Measurements from ENCODE around the gene TNFRSF13B. TPM values are rescaled to one million over a fixed set of nuclear protein-coding genes. Genes with fewer than 3 reads are reported as not detected.
"Not testable (repeated sequence)": the region's sequence is repeated elsewhere in the genome, so short reads cannot be mapped to it uniquely, and the experiment has no call there.

The TNFRSF13B gene
- total and polyA plus RNA-seq, 2 donors (not counting 1 experiment from before 2014, with no cell fraction given), result not detected

- no peak overlapping the region for H3K9ac ChIP-seq (ENCODE audit: insufficient read depth, low read length)
- H3K27ac ChIP-seq (ENCODE audit: insufficient read depth, low read length), result no peak overlapping the region
- H3K79me2 ChIP-seq (ENCODE audit: control insufficient read depth, insufficient read depth, low read length), result no peaks in the 10 kb centered on the region
- no peaks in the 10 kb centered on the region for H4K20me1 ChIP-seq (ENCODE audit: control insufficient read depth, extremely low read depth, insufficient read depth, low read length)
- H3K27me3 ChIP-seq (ENCODE audit: control insufficient read depth, insufficient read depth, low read length), result peaks cover 2% of the 10 kb centered on the region
- no peaks in the 10 kb centered on the region for H3K9me3 ChIP-seq (ENCODE audit: control insufficient read depth, insufficient read depth, low read depth, low read length)
- TF ChIP-seq EZH2 (IDR thresholded peaks at IDR 0.05; ENCODE audit: low read length, missing control alignments) (no peak), CTCF (conservative IDR thresholded peaks at IDR 0.05 in 1 of 2, IDR thresholded peaks at IDR 0.05 in 1 of 2; ENCODE audit: low read depth in 1 of 2, low read length in 2 of 2) (peak in 1 of 2 donors; percentile 1)
- no peaks in the 10 kb centered on the region for H3K36me3 ChIP-seq (ENCODE audit: control insufficient read depth, insufficient read depth, low read length)
- no peak for DNase-seq (ENCODE audit: low read depth in 2 of 2)
- H3K4me3 ChIP-seq (replicated peaks in 1 of 4; ENCODE audit: control extremely low read depth in 1 of 4, insufficient read depth in 1 of 4, low read depth in 3 of 4, low read length in 4 of 4), result no peak overlapping the region
- H2AFZ ChIP-seq (ENCODE audit: low read length), result no peak overlapping the region
- no peak overlapping the region for H3K4me2 ChIP-seq (ENCODE audit: extremely low read depth, insufficient read depth, low read length)
- H3K4me1 ChIP-seq (ENCODE audit: control insufficient read depth, extremely low read depth, insufficient read depth, low read length), result no peaks in the 10 kb centered on the region
Observed at GRCh38 chr17:17001076-17001777, 29.3 kb upstream of the TNFRSF13B start.

- H2AFZ ChIP-seq (ENCODE audit: low read length), result no peak overlapping the region
- no peaks in the 10 kb centered on the region for H3K4me1 ChIP-seq (ENCODE audit: control insufficient read depth, extremely low read depth, insufficient read depth, low read length)
- no peak overlapping the region for H3K4me3 ChIP-seq (replicated peaks in 1 of 4; ENCODE audit: control extremely low read depth in 1 of 4, insufficient read depth in 1 of 4, low read depth in 3 of 4, low read length in 4 of 4)
- no peak overlapping the region for H3K27ac ChIP-seq (ENCODE audit: insufficient read depth, low read length)
- H4K20me1 ChIP-seq (ENCODE audit: control insufficient read depth, extremely low read depth, insufficient read depth, low read length), result no peaks in the 10 kb centered on the region
- H3K4me2 ChIP-seq (ENCODE audit: extremely low read depth, insufficient read depth, low read length), result no peak overlapping the region
- H3K9ac ChIP-seq (ENCODE audit: insufficient read depth, low read length), result no peak overlapping the region
- DNase-seq (ENCODE audit: low read depth in 2 of 2), result no peak
- no peaks in the 10 kb centered on the region for H3K79me2 ChIP-seq (ENCODE audit: control insufficient read depth, insufficient read depth, low read length)
- H3K36me3 ChIP-seq (ENCODE audit: control insufficient read depth, insufficient read depth, low read length), result no peaks in the 10 kb centered on the region
- H3K9me3 ChIP-seq (ENCODE audit: control insufficient read depth, insufficient read depth, low read depth, low read length), result no peaks in the 10 kb centered on the region
- TF ChIP-seq EZH2 (IDR thresholded peaks at IDR 0.05; ENCODE audit: low read length, missing control alignments) (no peak), CTCF (conservative IDR thresholded peaks at IDR 0.05 in 1 of 2, IDR thresholded peaks at IDR 0.05 in 1 of 2; ENCODE audit: low read depth in 1 of 2, low read length in 2 of 2) (no peak)
- peaks cover 2% of the 10 kb centered on the region for H3K27me3 ChIP-seq (ENCODE audit: control insufficient read depth, insufficient read depth, low read length)
Observed at GRCh38 chr17:16999931-17000625, 28.2 kb upstream of the TNFRSF13B start.

GRCh38 chr17:16997514-16998429 is 25.9 kb upstream of the TNFRSF13B start:
- H2AFZ ChIP-seq (ENCODE audit: low read length), result no peak overlapping the region
- H3K9ac ChIP-seq (ENCODE audit: insufficient read depth, low read length), result no peak overlapping the region
- H3K36me3 ChIP-seq (ENCODE audit: control insufficient read depth, insufficient read depth, low read length), result no peaks in the 10 kb centered on the region
- peak in 1 of 2 donors; percentile 23 for DNase-seq (ENCODE audit: low read depth in 2 of 2)
- no peaks in the 10 kb centered on the region for H4K20me1 ChIP-seq (ENCODE audit: control insufficient read depth, extremely low read depth, insufficient read depth, low read length)
- no peaks in the 10 kb centered on the region for H3K9me3 ChIP-seq (ENCODE audit: control insufficient read depth, insufficient read depth, low read depth, low read length)
- no peak overlapping the region for H3K27ac ChIP-seq (ENCODE audit: insufficient read depth, low read length)
- no peaks in the 10 kb centered on the region for H3K79me2 ChIP-seq (ENCODE audit: control insufficient read depth, insufficient read depth, low read length)
- H3K4me3 ChIP-seq (replicated peaks in 1 of 4; ENCODE audit: control extremely low read depth in 1 of 4, insufficient read depth in 1 of 4, low read depth in 3 of 4, low read length in 4 of 4), result no peak overlapping the region
- no peak for TF ChIP-seq EZH2 (IDR thresholded peaks at IDR 0.05; ENCODE audit: low read length, missing control alignments)
- peak in 1 of 2 donors; percentile 61 for TF ChIP-seq CTCF (conservative IDR thresholded peaks at IDR 0.05 in 1 of 2, IDR thresholded peaks at IDR 0.05 in 1 of 2; ENCODE audit: low read depth in 1 of 2, low read length in 2 of 2)
- H3K4me1 ChIP-seq (ENCODE audit: control insufficient read depth, extremely low read depth, insufficient read depth, low read length), result no peaks in the 10 kb centered on the region
- H3K27me3 ChIP-seq (ENCODE audit: control insufficient read depth, insufficient read depth, low read length), result peaks cover 2% of the 10 kb centered on the region
- H3K4me2 ChIP-seq (ENCODE audit: extremely low read depth, insufficient read depth, low read length), result no peak overlapping the region

GRCh38 chr17:16996726-16997125 is 24.8 kb upstream of the TNFRSF13B start:
- DNase-seq (ENCODE audit: low read depth in 2 of 2); H3K4me1 ChIP-seq (ENCODE audit: control insufficient read depth, extremely low read depth, insufficient read depth, low read length); H3K4me2 ChIP-seq (ENCODE audit: extremely low read depth, insufficient read depth, low read length); H3K79me2 ChIP-seq (ENCODE audit: control insufficient read depth, insufficient read depth, low read length); H3K9me3 ChIP-seq (ENCODE audit: control insufficient read depth, insufficient read depth, low read depth, low read length); H3K4me3 ChIP-seq (replicated peaks in 1 of 4; ENCODE audit: control extremely low read depth in 1 of 4, insufficient read depth in 1 of 4, low read depth in 3 of 4, low read length in 4 of 4); H3K36me3 ChIP-seq (ENCODE audit: control insufficient read depth, insufficient read depth, low read length); H4K20me1 ChIP-seq (ENCODE audit: control insufficient read depth, extremely low read depth, insufficient read depth, low read length); H2AFZ ChIP-seq (ENCODE audit: low read length); H3K9ac ChIP-seq (ENCODE audit: insufficient read depth, low read length); H3K27me3 ChIP-seq (ENCODE audit: control insufficient read depth, insufficient read depth, low read length); H3K27ac ChIP-seq (ENCODE audit: insufficient read depth, low read length): not testable (repeated sequence)
